Activated T-cell treated with anti-CD3 and anti-CD28 coated beads for 24 hours (primary cell): ENCODE results near the gene ALDH1B1.
"Not testable (repeated sequence)": the region's sequence is repeated elsewhere in the genome, so short reads cannot be mapped to it uniquely, and the experiment has no call there.

ENCODE experiments used
- DNase-seq: peaks from one replicate; pipeline ENCODE4 v3.0.0-alpha.2; 2020; ENCODE audit warnings: low read depth

Gene ALDH1B1

DNA sequence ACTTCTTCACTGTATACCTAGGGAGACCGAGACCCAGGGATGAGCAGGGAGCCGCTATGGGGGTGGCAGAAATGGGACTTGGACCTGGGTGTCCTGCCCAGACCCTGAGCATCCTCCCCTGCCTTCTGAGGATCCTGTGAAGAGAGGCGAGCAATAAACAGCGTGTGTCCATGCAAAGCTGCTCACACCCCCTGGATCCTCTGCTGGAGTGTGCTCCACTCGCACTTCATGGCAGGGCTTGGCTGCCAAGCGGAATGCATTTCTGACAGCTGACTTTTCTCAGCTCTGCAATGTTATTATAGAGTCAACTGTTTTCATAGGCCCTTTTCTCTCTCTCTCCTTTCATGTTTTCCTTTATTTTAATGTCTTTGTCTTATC, 31.0 kb upstream of the ALDH1B1 start:
- DNase-seq = no peak

DNA sequence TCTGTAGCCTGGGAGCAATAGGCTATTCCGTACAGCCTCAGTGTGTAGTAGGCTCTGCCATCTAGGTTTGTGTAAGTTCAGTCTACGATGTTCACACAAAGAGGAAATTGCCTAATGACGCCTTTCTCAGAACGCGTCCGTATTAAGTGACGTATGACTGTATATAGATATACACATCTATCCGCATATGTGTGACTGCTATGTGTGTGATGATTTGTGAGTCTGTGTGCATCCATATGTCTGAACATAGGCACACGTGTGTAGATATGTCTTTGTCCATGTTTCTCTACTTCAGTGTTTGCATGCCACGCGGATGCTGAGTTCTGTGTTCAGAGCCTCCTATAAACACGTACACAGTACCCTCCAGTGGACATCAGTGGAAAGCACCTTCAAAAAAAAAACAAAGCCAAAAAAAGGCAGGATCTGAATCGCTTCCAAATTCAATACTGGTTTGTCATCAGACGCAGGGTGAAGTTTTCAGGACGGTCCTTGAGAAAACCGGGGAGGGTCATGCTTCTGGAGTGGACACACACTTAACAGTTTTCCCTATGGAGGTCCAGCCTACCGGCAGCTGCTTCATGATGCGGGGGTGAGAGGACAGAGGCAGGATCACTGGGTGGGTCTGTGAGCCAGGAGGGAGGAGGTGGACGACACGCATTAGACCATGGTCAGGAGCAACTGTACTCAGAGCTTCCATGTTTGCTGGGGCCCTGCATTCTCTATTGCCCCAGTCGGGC, 29.5 kb upstream of the ALDH1B1 start:
- no peak for DNase-seq

DNA sequence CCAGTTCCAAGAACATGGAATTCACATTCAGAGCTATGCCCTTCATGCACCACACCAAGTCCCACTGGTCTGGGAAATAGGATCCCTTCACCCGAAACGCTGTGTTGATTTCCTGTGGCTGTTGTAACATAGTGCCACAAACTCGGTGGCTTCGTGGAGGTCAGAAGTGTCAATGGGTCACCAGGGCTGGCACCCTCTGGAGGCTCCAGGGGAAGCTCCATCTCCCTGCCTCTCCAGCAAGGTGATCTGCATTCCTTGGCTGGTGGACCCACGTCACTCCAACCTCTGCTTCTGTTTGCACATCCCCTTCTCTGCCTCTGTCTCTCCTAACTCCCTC, 28.9 kb upstream of the ALDH1B1 start:
- DNase-seq = no peak

DNA sequence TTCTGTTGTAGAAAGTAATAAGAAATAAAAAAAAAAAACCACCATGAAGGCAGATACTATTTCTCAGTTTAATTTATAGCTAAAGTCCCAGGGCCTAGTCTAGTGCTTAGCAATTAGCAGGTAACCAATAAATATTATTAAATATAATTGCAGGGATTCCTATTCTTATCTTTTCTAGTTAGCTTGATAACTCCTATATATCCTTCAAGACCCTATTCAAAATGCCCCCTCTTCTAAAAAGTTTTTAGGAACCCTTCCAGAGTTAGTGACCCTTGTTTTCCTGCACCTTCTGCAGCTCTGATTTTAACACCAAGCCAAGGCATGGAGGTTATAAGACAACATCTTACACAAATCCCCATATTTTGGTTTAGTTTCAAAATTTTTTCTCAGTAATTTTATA, 24.6 kb upstream of the ALDH1B1 start:
- no peak for DNase-seq

DNA sequence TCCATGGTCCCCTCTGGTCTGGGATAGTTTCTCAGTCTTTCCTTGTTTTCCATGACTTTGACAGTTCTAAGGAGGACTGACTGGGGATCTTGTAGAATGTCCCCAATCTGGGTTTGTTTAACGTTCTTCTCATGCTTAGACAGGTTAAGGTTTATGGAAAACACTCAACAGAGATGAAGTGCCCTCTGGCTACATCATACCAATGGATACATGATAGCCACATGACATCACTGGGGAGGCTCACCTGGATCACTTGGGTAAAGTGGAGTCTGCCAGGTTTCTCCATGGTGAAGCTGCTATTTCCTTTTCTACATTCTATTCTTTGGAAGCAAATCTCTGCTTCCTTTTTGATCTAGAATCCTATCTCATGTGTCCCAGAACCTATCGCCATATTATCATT, 23.8 kb upstream of the ALDH1B1 start:
- DNase-seq = no peak

DNA sequence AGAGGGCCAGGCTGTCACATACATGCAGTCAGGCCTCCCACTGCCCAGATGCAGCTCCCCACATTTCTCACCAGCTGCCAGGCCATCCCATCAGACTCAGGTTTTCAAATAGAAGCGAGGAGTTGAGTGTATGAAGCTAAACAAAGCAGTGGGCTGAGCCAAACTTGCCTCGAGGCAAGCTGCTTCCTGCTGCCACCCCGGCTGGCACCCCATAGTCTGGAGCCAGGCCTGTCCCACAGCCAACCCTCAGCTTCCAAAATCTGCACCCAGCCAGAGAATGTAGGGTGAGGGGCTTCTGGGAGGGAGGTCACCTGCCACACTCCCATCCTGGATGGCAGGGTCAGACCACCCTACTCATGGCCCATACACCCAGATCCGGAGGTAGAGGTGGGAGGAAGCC, 22.3 kb upstream of the ALDH1B1 start:
- no peak for DNase-seq

DNA sequence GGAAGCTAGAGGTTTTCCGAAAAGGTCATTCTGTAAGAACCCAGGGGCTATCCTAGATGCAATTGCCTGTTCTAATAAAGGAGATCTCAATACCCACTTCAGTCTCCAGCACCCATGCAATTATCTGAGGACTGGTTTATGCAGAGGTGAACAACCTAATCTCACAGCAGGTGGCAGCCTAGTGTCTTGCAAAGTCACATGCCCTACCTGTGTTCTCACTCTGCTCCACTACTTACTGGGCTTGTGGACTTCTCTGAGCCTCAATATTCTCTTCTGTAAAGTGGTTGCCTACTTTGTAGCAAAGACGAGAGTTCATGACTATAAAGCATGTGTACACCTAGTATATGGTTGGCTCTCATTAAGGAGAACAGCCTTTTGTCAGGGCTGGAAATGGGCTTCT, 21.0 kb upstream of the ALDH1B1 start:
- DNase-seq = no peak

DNA sequence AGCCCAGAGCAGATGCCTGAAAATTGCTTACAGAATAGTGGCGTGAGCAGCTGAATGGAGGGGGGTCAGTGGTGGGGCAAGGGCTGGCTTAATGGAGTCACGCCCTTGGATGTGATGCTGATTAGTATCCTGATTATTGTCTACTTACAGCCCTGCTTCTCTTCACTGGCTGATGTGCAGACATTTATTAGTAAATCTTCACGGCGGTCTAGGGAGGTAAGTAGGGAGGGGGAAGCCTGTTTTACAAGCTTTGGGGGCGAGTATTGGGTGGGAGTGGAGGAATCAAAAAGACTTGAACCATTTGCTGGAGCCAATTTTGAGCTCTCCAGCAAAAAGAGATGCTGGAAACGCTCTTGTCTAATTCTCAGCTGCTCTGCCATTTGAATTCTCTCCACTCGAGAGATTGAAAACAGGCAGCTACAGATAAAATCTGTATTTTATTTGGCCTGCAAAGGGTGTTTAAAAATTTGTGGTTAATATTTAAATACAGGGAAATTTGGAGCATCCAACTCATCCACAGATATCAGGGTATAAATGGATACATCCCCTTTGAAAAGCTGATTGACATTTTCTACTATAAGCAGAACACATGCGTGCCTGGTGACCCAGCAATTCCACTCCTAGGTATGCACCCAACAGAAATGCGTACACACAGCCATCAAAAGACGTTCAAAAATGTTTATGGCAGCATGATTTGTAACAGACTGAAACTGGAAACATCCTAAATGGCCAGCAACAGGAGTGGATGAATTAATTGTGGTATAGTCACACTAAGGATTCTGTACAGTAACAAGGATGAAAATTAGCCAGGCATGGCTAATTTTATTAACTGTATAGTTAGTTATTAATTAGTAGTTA, 19.5 kb upstream of the ALDH1B1 start:
- no peak for DNase-seq

DNA sequence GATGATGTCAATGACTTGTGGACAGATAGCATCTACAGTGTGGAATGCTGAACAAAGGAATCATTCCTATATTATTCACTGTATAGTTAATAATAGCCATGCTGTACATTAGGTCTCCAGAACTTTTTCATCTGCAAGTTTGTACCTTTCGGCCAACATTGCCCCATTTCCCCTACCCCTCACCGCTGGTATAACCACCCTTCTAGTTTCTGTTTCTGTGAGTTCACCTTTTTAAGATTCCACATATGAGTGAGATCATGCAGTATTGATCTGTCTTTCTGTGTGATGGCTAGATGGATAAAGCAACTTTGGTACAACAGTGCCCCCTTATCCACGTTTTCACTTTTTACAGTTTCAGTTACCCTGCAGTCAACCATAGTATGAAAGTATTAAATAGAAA, 18.8 kb upstream of the ALDH1B1 start:
- no peak for DNase-seq

DNA sequence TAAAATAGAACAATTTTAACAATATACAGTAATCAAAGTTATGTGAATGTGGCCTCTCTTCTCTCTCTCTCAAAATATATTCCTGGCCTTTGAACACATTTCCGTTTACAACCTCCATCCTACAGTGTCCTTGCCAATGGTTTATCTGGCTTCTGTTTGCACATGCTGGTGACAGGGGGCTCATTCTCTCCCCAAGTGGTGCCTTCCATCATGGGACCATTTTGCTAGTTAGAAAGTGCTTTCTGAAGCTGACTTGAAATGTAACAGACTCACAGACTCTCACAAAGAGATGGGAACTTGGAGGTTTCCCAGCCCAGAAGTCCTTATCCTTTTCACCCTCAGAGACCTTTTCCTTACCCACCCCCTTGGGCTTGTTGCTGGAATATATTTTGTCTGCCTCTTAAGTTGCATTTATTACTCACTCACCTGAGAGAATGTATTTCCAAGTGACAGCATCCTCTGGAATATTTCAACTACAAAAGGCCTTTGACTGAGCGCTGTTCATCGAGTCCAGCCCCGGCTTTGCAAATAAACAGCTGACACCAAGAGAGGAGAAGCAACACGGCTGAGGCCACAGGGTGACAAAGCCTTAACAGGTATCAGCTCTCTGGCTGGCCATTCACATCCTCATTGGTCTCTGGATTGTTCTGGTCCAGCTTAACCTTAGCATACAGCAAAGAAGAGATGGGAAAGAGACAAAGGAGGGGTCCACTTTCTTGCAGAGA, 17.5 kb upstream of the ALDH1B1 start:
- DNase-seq = no peak

DNA sequence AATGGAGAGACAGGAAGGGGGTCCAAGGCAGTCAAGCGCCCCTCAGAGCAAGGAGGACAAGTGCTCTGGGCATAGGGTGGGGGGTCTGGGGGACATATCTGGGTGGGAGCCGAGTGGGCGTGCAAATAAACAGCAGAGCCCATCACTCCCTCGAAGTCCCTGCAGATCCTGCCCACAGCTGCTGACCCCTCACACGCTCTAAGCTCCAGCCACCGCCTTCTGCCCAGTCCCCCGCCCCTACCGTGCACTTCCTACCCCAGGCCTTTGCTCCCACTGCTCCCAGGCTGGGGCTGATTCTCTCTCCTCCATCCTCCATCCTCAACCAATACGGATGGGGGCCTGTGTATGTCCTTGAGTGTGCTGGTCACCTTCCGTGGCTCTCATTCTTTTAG, 16.9 kb upstream of the ALDH1B1 start:
- no peak for DNase-seq

DNA sequence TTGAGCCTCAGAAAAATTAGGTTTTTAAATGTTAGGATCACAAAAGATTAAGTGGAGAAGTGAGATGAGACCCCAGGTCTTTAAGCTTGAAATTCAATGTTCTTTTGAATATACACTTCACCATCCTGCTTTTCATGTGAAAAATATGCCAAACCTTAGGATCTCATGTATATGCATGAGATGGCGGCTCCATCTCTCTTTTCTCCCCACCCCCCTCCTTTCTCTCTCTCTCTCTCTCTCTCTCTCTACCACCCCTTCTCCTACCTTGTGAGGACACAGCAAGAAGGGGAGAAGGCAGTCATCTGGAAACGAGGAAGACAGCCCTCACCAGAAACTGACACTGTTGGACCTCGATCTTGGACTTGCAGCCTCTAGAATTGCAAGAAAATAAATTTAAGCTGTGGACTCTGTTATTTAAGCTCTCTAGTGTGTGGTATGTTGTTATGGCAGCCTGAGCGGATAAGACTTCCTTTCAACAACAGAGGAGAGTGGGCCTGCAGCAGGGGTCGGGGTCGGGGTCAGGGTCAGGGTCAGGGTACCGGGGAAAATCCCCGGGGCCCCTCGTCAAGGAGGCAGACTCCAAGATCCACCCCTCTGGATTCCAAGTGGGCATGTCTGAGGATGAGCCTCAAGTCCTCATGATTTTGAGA, 16.4 kb upstream of the ALDH1B1 start:
- no peak for DNase-seq

DNA sequence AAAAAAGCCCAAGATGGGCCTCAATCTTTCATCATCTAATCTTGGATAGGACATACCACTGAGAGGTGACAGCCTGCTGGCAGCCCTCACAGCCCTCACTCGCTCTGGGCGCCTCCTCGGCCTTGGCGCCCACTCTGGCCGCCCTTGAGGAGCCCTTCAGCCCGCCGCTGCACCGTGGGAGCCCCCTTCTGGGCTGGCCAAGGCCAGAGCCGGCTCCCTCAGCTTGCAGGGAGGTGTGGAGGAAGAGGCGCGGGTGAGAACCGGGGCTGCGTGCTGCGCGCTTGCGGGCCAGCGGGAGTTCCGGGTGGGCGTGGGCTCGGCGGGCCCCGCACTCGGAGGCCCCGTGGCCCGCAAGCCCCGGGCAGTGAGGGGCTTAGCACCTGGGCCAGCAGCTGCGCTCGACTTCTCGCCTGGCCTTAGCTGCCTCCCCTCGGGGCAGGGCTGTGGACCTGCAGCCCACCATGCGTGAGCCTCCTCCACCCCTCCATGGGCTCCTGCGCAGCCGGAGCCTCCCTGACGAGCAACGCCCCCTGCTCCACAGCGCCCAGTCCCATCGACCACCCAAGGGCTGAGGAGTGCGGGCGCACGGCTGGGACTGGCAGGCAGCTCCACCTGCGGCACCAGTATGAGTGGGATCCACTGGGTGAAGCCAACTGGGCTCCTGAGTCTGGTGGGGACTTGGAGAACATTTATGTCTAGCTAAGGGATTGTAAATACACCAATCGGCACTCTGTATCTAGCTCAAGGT, 15.0 kb upstream of the ALDH1B1 start:
- DNase-seq = not testable (repeated sequence)

DNA sequence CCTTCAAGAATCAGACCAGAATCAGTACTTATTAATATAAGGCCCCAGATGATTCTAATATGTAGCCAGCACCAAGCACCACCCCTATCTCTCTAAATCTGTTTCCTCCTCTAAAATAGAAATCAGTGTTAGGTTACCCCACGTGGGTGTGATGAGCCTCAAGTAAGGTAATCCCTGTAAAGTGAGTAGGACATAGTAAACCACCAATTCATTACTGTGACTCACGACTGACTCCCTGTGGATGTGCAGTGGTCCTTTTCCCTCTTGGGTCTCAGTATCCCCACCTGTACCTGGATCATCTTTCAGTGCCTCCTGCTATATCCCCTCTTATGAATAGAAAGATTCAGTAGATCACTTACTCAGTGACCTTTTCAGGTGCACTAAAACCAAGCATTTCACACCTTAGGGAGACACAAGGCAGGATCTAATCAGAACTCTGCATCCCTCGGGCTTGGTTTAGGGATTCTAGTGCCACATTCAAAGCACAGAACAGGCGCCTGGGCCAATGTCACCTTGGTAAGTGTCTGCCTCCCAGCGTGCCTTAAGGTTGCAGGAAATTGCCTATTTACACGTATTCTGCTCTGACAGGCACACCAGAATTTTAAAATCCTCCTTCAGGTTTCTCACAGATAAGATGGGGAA, 12.2 kb upstream of the ALDH1B1 start:
- no peak for DNase-seq

DNA sequence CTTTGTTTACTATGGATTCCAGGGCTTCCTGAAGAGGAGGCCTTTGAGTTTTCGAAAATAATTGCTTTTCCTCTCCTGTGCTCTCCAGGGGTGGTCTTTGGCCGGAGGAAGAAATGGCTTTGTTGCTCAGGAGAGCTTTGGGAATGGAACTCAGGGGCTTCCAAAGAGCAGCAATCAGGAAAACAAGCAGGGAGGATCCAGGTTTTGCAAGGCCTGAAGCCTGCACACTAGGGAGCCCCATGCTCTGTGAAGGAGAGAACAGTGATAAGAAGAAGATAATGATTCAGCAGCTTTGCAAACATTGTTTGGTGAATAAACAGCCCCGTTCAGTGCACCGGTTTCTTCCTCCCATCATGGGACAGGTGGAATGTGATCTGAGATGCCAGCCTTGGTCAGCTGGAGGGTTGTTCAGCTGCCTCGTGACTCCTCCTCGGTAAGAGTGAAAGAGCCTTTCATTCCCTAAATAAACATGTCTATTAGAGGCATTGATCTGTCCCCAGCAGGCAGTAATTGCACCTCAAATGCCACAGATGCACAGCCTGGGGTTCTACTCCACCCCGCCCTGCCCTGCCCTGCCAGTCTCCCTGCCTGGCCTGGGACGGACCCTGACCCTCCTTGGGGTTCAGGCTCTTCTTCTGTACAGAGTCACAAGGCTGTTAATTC, 11.5 kb upstream of the ALDH1B1 start:
- DNase-seq = no peak

DNA sequence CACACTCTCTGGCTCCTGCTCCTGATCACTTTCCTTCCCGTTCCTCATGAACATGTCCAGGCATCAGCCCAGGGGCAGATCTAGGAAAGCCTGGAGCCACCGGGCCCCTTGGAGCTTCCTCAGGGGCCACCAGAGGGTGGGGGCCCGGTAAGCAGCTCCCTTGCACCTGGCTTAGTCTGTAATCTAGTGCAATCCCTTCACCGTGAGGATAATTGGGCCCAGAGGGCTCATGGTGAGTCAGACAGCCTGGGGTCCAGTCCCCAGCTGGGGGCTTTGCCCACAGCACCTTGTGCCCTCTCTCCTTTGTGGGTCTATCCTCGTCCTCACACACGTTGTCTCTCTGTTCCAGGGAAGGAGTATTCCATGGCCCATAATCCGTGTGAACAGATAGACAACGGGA, 10.4 kb upstream of the ALDH1B1 start:
- no peak for DNase-seq

DNA sequence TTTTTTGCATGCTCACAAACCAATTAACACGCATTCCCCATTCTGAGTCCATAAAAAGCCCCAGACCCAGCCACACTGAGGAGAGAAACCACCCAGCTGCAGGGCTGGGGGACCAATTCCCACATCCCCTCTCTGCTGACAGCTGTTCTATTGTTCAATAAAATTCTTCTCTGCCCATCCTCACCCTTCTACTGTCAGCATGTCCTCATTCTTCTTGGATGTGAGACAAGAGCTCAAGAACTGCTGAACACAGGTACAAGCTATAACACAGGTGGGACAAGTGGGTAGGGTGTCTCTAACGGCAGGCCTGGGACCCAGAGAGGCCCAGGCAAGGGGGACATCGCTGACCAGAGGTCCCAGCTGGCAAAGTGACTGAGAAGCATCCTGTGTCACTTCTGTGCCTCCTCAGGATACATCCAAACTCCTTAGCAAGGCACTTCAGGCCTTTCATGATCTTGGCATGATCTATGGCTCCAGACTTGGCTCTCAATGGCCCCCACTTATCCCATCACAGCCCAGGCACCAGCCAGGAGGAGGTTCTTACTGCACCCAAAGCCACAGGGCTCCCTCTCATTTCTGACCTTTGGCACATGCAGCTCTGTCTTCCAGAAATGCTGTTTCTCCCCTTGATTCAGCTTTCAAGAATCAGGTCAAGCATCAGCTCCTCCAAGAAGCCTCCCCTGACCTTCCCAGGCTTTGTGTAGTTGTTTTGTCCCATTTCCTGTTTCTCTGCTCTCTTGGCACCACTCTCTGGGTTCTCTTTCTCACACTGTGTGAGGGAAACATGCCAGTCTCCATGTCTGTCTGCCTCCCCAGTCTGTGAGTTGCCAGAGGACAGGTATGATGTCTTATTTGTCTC, 7.3 kb upstream of the ALDH1B1 start:
- no peak for DNase-seq

DNA sequence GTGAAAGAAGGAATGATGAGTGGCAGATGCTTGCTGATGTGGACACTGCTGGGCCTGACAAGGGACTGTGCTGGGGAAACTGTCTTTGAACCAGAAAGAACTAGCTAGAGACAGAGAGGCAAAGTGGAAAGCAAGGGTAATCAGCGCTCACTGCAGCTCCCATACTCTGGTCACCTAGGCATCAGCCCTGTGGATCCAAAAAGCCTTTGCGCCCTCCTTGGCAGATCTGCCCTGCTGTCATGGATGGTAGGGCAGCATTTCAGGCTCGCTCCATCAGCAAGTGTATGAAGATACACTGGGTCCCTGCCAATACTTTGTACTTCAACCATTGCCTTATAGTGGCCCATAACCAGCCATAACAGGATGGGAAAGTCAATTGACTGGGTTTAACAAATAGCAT, 6.6 kb upstream of the ALDH1B1 start:
- no peak for DNase-seq

DNA sequence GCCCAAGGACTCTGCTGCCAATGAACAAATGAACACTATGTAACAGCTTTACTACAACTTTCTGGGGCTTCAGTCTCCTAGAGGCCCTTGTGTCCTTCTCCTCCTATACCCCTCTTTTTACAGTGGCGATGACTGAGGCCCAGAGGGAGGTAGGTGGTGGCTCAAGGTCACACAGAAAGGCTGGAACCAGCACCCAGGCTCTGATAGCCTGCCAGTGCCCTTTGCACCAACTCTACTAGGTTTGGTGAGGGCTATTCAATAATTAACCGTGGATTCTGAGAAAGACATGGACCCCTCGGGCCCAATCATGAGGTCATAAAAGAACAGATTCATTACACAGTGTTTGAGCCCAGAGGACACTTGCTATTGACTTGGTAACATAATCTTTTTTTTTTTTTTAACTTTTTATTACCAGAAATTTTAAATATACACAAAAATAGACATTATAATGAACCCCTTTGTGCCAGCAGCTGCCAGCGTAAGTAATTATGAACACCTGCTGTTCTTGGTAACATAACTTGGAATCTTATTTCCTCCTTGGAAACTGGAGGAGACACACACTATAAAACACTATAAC, 6.1 kb upstream of the ALDH1B1 start:
- DNase-seq = no peak

DNA sequence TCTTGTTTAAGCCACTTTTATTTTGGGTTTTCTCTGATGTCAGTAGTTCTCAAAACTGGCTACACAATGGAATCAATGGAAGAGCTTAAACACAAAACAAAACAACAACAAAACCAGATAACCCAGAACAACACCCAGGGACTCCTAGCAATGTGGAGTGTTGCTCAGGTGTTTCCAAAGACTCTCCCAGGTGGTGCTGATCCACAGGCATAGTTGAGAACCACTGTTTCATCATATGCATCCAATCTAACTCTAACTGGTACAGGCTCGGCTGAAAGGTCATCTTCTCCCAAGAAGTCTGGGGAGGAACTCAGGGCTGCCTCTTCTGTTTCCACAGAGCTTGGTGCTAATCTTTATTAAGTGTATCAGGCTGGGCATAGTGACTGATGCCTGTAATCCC, 5.4 kb upstream of the ALDH1B1 start:
- no peak for DNase-seq
